ENCODE data around the gene RMP24.
"Not testable (repeated sequence)": the region's sequence is repeated elsewhere in the genome, so short reads cannot be mapped to it uniquely, and the experiment has no call there.

The RMP24 gene

GRCh38 chr18:35972197-35973000, at the start of gene RMP24:
Gene RMP24 (plus strand): TSS chr18:35972679.
- peak; percentile 83 for DNase-seq

- DNase-seq = no peak
Observed at GRCh38 chr18:35923939-35924684, 48.4 kb upstream of the RMP24 start.

GRCh38 chr18:35926884-35927283, 45.6 kb upstream of the RMP24 start:
- DNase-seq = no peak

GRCh38 chr18:35927430-35927829, 45.0 kb upstream of the RMP24 start:
- DNase-seq = no peak

GRCh38 chr18:35933982-35934381, 38.5 kb upstream of the RMP24 start:
- no peak for DNase-seq

- no peak for DNase-seq
Observed at GRCh38 chr18:35934891-35935290, 37.6 kb upstream of the RMP24 start.

GRCh38 chr18:35935805-35936204, 36.7 kb upstream of the RMP24 start:
- no peak for DNase-seq

GRCh38 chr18:35936951-35937350, 35.5 kb upstream of the RMP24 start:
- no peak for DNase-seq

- peak; percentile 58 for DNase-seq
Observed at GRCh38 chr18:35938158-35938557, 34.3 kb upstream of the RMP24 start.

- no peak for DNase-seq
Observed at GRCh38 chr18:35938562-35938961, 33.9 kb upstream of the RMP24 start.

- no peak for DNase-seq
Observed at GRCh38 chr18:35939138-35939537, 33.3 kb upstream of the RMP24 start.

- no peak for DNase-seq
Observed at GRCh38 chr18:35941299-35941698, 31.2 kb upstream of the RMP24 start.

- no peak for DNase-seq
Observed at GRCh38 chr18:35942133-35942532, 30.3 kb upstream of the RMP24 start.

- DNase-seq = no peak
Observed at GRCh38 chr18:35942661-35943060, 29.8 kb upstream of the RMP24 start.

GRCh38 chr18:35948080-35948479, 24.4 kb upstream of the RMP24 start:
- DNase-seq = no peak

- DNase-seq = no peak
Observed at GRCh38 chr18:35949090-35949489, 23.4 kb upstream of the RMP24 start.

- peak; percentile 40 for DNase-seq
Observed at GRCh38 chr18:35949903-35950627, 22.4 kb upstream of the RMP24 start.

- no peak for DNase-seq
Observed at GRCh38 chr18:35950628-35950982, 21.9 kb upstream of the RMP24 start.

- DNase-seq = no peak
Observed at GRCh38 chr18:35953688-35954087, 18.8 kb upstream of the RMP24 start.

- DNase-seq = no peak
Observed at GRCh38 chr18:35956226-35956625, 16.3 kb upstream of the RMP24 start.

- DNase-seq = no peak
Observed at GRCh38 chr18:35962320-35962719, 10.2 kb upstream of the RMP24 start.

- DNase-seq = no peak
Observed at GRCh38 chr18:35964319-35964718, 8.2 kb upstream of the RMP24 start.

- DNase-seq = not testable (repeated sequence)
Observed at GRCh38 chr18:35967866-35968265, 4.6 kb upstream of the RMP24 start.

Data from kidney glomerular epithelial cell (primary cell).